NB4 (cell line): ENCODE results near the gene FBP1.

Experiments used
- CTCF ChIP-seq: IDR thresholded peaks from one replicate; pipeline ENCODE4 v1.5.1; 2012; ENCODE audit warnings: low read depth, low read length
- POLR2A ChIP-seq: IDR thresholded peaks from 2 replicates; pipeline ENCODE4 v1.6.1; 2011; ENCODE audit warnings: mild to moderate bottlenecking; ENCODE audit not compliant: insufficient read length; ENCODE audit errors: extremely low read depth

GRCh38 chr9:94588681-94589080 lies 50.6 kb downstream of the FBP1 start:
- TF ChIP-seq CTCF (no peak), POLR2A (no peak)
